Measurements from ENCODE around the gene PML.
"Not testable (repeated sequence)": the region's sequence is repeated elsewhere in the genome, so short reads cannot be mapped to it uniquely, and the experiment has no call there.

Gene PML

GRCh38 chr15:73962433-73962832, 32.1 kb upstream of the PML start:
- in situ Hi-C loops (cut with HindIII; ENCODE audit: low pct_unique_long_range_greater_than_20kb, low sequenced_read_pairs): no loop called here
- DNase-seq (ENCODE audit: low read depth in 1 of 2, low spot score in 1 of 2): no peak
- no peak for TF ChIP-seq JUND (IDR thresholded peaks at IDR 0.05; ENCODE audit: low read depth)

DNA sequence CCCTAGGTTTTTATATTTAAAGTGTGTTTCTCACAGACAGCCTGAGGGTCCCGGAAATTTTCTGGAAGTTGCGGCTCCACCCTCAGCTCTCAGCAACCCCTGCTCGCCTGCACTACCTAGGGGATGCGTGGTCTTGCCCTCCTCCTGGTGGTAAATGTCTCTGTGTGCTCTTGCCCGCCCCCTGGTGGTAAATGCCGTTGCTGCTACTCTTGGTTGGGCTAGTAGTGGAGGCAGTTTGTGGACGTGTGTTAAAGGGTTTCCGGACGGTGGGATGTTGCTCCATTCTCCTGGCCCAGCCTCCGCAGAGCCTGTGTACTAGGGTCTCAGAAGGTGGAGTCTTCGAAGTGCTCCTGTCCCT, 29.8 kb upstream of the PML start:
- in situ Hi-C loops (cut with HindIII; ENCODE audit: low pct_unique_long_range_greater_than_20kb, low sequenced_read_pairs): no loop called here
- DNase-seq (ENCODE audit: low read depth in 1 of 2, low spot score in 1 of 2): peak; percentile 73 to 84
- TF ChIP-seq JUND (IDR thresholded peaks at IDR 0.05; ENCODE audit: low read depth): no peak

GRCh38 chr15:73965094-73965757, 29.3 kb upstream of the PML start:
- DNase-seq (ENCODE audit: low read depth in 1 of 2, low spot score in 1 of 2): no peak
- no peak for TF ChIP-seq JUND (IDR thresholded peaks at IDR 0.05; ENCODE audit: low read depth)
- in situ Hi-C loops (cut with HindIII; ENCODE audit: low pct_unique_long_range_greater_than_20kb, low sequenced_read_pairs): no loop called here

DNA sequence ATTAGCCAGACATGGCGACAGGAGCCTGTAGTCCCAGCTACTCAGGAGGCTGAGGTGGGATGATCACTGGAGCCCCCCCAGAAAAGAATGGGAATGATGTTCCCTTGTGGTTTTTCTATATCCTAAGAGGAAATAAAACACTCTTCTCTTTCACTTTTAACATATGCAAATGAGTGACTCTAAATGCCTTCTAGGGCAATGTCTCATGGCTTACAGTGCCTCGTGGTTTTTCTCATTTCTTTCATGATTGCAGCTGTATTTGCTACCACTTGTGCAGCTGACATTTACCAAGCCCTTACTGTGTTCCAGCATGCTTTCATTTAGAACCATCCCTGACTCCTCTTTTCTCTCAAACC, 28.8 kb upstream of the PML start:
- DNase-seq (ENCODE audit: low read depth in 1 of 2, low spot score in 1 of 2): no peak
- in situ Hi-C loops (cut with HindIII; ENCODE audit: low pct_unique_long_range_greater_than_20kb, low sequenced_read_pairs): no loop called here
- no peak for TF ChIP-seq JUND (IDR thresholded peaks at IDR 0.05; ENCODE audit: low read depth)

- TF ChIP-seq JUND (IDR thresholded peaks at IDR 0.05; ENCODE audit: low read depth): no peak
- in situ Hi-C loops (cut with HindIII; ENCODE audit: low pct_unique_long_range_greater_than_20kb, low sequenced_read_pairs): no loop called here
- no peak for DNase-seq (ENCODE audit: low read depth in 1 of 2, low spot score in 1 of 2)
These were observed 26.1 kb upstream of the PML start for GRCh38 chr15:73968461-73968860.

- TF ChIP-seq JUND (IDR thresholded peaks at IDR 0.05; ENCODE audit: low read depth): no peak
- in situ Hi-C loops (cut with HindIII; ENCODE audit: low pct_unique_long_range_greater_than_20kb, low sequenced_read_pairs): no loop called here
- DNase-seq (ENCODE audit: low read depth in 1 of 2, low spot score in 1 of 2): no peak
These were observed 25.3 kb upstream of the PML start for GRCh38 chr15:73969151-73969759.

GRCh38 chr15:73972984-73973682, 21.4 kb upstream of the PML start:
- DNase-seq (ENCODE audit: low read depth in 1 of 2, low spot score in 1 of 2): peak; percentile 82 to 89
- in situ Hi-C loops (cut with HindIII; ENCODE audit: low pct_unique_long_range_greater_than_20kb, low sequenced_read_pairs): no loop called here
- TF ChIP-seq JUND (IDR thresholded peaks at IDR 0.05; ENCODE audit: low read depth): no peak

DNA sequence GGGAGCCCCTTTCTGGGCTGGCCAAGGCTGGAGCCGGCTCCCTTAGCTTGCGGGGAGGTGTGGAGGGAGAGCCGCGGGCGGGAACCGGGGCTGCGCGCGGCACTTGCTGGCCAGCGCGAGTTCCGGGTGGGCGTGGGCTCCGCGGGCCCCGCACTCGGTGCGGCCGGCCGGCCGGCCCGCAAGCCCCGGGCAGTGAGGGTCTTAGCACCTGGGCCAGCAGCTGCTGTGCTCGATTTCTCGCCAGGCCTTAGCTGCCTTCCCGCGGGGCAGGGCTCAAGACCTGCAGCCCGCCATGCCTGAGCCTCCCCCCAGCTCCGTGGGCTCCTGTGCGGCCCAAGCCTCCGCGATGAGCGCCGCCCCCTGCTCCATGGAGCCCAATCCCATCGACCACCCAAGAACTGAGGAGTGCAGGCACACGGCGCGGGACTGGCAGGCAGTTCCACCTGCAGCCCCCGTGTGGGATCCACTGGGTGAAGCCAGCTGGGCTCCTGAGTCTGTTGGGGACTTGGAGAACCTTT, 20.8 kb upstream of the PML start:
- in situ Hi-C loops (cut with HindIII; ENCODE audit: low pct_unique_long_range_greater_than_20kb, low sequenced_read_pairs); DNase-seq (ENCODE audit: low read depth in 1 of 2, low spot score in 1 of 2): not testable (repeated sequence)

DNA sequence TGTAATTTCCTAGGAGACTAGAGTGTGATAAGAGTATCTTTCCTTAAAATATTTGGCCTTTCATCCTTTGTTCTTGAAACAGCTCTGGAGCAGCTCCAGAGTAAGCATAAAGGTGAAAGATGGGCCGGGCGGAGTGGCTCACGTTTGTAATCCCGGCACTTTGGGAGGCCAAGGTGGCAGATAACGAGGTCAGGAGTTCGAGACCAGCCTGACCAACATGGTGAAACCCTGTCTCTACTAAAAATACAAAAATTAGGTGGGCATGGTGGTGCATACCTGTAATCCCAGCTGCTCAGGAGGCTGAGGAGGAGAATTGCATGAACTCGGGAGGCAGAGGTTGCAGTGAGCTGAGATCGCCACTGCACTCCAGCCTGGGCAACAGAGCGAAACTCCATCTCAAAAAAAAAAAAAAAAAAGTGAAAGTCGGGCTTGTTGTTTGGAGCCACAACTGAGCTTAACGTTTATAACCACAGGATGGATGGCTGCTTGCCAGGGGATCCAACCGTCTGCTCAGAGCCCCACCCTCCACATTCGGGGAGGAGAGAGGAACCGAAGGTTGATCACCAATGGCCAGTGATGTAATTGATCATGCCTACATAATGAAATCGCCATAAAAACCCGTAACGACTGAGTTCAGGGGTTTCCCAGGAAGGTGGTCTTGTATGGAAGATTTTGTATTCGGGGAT, 18.9 kb upstream of the PML start:
- DNase-seq (ENCODE audit: low read depth in 1 of 2, low spot score in 1 of 2); in situ Hi-C loops (cut with HindIII; ENCODE audit: low pct_unique_long_range_greater_than_20kb, low sequenced_read_pairs): not testable (repeated sequence)

- DNase-seq (ENCODE audit: low read depth in 1 of 2, low spot score in 1 of 2): no peak
- TF ChIP-seq JUND (IDR thresholded peaks at IDR 0.05; ENCODE audit: low read depth): no peak
- in situ Hi-C loops (cut with HindIII; ENCODE audit: low pct_unique_long_range_greater_than_20kb, low sequenced_read_pairs): no loop called here
These were observed 15.6 kb upstream of the PML start for GRCh38 chr15:73978896-73979295.

GRCh38 chr15:73979636-73980035, 14.9 kb upstream of the PML start:
- no peak for DNase-seq (ENCODE audit: low read depth in 1 of 2, low spot score in 1 of 2)
- no peak for TF ChIP-seq JUND (IDR thresholded peaks at IDR 0.05; ENCODE audit: low read depth)
- in situ Hi-C loops (cut with HindIII; ENCODE audit: low pct_unique_long_range_greater_than_20kb, low sequenced_read_pairs): no loop called here

- in situ Hi-C loops (cut with HindIII; ENCODE audit: low pct_unique_long_range_greater_than_20kb, low sequenced_read_pairs): no loop called here
- no peak for TF ChIP-seq JUND (IDR thresholded peaks at IDR 0.05; ENCODE audit: low read depth)
- DNase-seq (ENCODE audit: low read depth in 1 of 2, low spot score in 1 of 2): no peak
These were observed 12.7 kb upstream of the PML start for GRCh38 chr15:73981761-73982221.

Data from T47D (cell line).